NOMO-1 treated with DMSO at 0.1 percent for 48 hours (cell line): ENCODE measurements around the gene PTEN.

Source experiments
- DNase-seq: peaks from one replicate; lab custom pipeline; 2025; ENCODE audit not compliant: unreplicated experiment; lab: John Stamatoyannopoulos, UW

PTEN gene

GRCh38 chr10:87966459-87966858, 103.0 kb downstream of the PTEN start:
- no peak for DNase-seq

- DNase-seq, result no peak
These were observed 110.2 kb downstream of the PTEN start for GRCh38 chr10:87973635-87974034.

GRCh38 chr10:87974130-87974529, 110.7 kb downstream of the PTEN start:
- DNase-seq, result no peak

DNA sequence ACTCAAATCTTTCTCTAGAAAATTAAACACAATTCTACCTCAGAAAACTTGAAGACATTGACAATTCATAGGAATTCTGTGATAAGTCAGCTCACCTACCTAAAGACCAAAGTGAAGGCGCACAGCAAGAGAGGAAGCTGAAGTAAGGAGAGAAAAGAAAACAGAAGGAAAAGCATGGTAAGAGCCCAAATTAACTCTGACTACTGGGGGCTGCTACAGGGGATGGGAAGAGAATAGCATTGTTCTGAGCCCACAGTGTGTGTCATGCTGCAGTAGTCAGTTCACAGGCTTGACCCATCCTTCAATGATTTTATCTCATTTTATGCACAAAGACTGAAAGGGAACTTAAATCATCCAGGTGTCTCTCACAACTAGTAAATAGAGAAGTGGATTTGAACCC, 111.3 kb downstream of the PTEN start:
- DNase-seq, result no peak

- DNase-seq, result no peak
These were observed 112.8 kb downstream of the PTEN start for GRCh38 chr10:87976101-87976743.

- DNase-seq, result no peak
These were observed 114.7 kb downstream of the PTEN start for GRCh38 chr10:87978166-87978565.

GRCh38 chr10:87979847-87980246, 116.4 kb downstream of the PTEN start:
- DNase-seq, result no peak

- no peak for DNase-seq
These were observed 120.3 kb downstream of the PTEN start for GRCh38 chr10:87983716-87984115.

DNA sequence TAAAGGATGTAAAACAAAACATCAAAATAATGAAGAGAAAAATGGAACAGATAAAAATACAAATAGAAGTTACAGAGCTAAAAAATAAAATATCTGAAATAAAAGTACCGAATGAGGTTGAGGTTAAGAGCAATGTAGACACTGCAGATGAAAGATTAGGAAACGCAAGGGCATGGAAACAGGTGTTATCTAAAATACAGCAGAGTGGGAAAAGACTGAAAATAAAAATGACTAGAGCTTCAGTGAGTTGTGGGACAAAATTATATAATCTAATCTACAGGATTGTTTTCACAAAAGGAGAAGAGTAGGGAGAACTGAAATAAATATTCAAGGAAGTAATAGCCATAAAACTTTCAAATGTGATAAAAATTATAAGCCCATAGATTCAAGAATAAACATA, 123.8 kb downstream of the PTEN start:
- no peak for DNase-seq

DNA sequence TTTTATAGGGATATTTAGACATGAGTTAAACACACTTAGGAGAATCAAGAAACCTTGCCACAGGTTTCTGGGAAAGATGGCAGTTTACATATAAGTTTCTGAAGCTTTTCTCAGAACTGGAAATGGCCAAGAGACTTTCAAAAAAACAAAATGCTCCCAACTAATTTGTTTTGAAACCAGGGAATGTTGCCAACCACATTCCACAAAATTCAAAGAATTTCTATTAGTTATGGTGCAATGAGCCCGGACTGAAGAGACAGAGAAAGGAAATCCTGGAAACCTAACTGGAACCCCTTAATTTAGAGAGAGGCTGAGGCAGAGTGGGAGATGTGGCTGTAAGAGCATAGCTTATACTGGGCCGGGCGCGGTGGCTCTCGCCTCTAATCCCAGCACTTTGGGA, 128.5 kb downstream of the PTEN start:
- no peak for DNase-seq

GRCh38 chr10:88004451-88004850, 141.0 kb downstream of the PTEN start:
- DNase-seq, result no peak

DNA sequence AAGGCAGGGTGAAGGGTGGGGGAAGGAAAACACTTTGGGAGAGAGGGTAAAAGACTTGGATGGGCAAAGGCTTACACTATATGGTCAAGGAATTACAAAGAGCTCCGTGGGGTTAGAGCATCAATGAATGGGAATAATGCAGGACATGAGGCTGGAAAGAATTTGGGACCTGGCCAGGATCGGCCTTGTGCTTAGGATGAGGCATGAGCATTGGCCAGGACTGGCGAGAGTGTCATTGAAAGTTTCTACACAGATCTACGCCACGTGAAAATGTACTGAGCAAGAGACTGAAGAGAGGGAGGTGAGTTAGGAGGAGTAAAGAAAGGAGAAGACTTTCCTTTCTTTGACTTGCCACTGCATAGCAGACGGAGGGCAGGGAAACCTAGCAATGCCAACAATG, 142.8 kb downstream of the PTEN start:
- no peak for DNase-seq

DNA sequence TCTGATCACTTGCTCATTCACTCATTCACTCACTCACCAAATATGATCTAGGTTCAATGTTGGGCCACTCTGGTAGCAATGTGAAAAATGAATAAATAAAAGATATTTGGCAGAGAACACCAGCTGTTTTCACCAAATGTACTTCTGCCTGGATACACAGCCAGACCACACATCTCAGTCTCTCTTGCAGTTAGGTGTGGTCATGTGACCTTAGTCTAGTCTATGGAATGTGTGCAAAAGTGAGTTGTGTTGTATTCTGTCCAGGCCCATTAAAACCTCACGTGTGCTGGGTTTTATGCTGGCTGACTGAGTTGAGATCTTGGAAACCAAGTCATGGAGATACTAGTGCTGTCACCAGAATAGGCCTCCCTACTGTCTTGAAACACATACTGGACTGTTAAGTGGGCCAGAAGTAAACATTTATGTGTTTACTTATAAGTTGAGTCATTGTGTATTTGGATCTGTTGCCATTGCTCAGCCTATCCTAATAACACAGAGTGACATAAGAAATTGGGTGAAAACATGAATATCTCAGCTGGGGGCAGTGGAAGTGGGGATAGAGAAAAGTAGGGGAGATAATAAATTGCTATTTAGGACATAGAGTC, 145.5 kb downstream of the PTEN start:
- DNase-seq, result no peak

- no peak for DNase-seq
These were observed 149.2 kb downstream of the PTEN start for GRCh38 chr10:88012641-88013040.

DNA sequence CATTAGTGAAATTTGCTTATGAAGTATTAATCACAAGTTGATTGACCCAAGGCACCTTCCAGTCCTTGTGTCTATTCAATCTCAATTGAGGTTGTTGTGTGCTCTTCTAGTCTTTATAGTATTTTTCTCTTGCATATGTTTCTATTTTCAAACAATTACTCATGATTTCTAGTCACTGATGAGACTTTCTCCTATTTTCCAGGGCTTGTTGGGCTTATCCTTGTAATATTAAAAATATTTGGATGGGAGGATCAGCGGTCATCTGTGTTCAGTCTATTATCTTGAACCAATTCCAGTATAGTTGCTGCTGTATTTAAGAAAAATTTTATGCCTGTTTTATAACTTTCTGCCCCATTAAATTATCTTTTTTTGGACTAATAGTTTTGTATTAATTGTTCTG, 154.4 kb downstream of the PTEN start:
- DNase-seq, result no peak

DNA sequence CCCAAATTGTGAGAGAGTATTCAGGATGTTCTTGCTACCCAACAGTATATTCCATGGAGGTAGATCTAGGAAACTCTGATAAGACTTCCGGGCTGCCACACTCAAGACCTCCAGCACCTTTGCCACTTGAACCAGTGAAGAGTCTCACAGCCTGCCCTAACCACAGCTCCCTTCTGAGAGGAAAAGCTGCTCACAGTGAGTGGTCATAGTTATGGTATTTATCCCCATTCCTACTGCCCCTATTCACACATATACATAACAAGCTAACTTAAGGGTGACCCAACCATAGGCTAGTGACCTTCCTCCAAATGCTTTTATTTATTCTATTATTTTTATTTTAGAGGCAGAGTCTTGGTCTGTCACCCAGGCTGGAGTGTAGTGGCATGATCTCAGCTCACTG, 156.3 kb downstream of the PTEN start:
- DNase-seq, result no peak
